Activated CD8-positive, alpha-beta memory T cell treated with anti-CD3 and anti-CD28 coated beads for 1 hour (primary cell): Measurements from ENCODE around the gene TTL.
A peak's percentile ranks its signal among the peaks of the same experiment; 100 is the strongest.

Experiments used
- DNase-seq, 2 donors: peaks; one replicate each; pipeline ENCODE4 v3.0.0-alpha.2; 2020; ENCODE audit warnings: low read depth in 1 of 2; ENCODE audit errors: extremely low read depth in 1 of 2

The TTL gene

DNA sequence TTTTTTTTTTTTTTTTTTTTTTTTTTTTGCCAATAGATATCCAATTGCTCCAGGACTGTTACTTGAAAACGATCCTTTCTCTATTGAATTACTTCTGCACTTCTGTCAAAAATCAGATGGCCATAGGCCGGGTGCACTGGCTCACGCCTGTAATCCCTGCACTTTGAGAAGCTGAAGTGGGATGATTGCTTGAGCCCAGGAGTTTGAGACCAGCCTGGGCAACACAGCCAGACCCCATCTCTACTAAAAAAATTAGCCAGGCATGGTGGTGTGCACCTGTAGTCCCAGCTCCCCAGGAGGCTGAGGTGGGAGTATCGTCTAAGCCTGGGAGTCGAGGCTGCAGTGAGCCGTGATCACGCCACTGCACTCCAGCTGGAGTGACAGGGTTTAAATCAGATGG, 98.1 kb downstream of the TTL start:
- DNase-seq, result no peak

DNA sequence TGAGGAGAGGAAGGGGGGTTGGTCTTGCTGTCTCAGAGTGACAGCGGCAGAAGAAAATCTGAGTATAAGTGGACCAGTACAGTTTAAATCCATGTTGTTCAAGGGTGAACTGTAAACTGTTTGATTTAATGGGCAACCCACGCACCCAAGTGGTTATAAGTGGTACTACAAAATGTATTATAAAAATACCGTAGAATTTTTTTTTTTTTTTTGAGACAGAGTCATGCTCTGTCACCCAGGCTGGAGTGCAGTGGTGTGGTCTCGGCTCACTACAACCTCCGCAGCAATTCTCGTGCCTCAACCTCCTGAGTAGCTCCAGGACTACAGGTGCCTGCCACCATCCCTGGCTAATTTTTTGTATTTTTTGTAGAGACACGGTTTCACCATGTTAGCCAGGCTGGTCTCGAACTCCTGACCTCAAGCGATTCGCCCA, 100.4 kb downstream of the TTL start:
- DNase-seq, result no peak

DNA sequence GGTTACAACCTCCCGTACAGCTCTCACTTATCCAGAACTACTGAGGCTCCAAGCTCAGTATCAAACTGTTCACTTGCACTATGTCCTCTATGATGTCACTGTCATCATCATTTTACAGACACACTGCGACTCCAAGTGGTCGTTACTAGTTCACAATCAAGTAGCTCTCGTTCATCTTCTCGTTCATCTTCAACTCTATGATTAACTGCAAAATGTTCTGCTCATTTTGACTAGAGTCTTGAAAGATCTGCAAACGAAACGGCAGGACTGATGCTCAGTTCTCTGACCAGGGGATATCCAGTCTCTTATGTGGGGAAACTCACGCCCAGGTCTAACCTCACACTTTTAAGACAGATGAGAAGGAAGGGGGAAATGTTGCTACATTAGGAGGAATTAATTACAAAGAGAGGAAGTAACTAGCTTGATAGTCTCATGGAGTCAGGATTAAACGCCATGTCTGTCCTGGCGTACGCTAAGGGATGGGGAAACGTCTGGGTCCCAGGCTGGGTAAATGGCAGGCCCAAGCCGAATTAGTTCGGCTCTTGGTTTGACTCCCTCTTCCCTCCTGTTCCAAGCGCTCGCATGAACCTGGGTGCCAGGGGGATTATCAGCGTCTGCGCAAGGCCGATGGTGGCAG, 101.7 kb downstream of the TTL start:
- peak in 1 of 2 donors; percentile 8 for DNase-seq

DNA sequence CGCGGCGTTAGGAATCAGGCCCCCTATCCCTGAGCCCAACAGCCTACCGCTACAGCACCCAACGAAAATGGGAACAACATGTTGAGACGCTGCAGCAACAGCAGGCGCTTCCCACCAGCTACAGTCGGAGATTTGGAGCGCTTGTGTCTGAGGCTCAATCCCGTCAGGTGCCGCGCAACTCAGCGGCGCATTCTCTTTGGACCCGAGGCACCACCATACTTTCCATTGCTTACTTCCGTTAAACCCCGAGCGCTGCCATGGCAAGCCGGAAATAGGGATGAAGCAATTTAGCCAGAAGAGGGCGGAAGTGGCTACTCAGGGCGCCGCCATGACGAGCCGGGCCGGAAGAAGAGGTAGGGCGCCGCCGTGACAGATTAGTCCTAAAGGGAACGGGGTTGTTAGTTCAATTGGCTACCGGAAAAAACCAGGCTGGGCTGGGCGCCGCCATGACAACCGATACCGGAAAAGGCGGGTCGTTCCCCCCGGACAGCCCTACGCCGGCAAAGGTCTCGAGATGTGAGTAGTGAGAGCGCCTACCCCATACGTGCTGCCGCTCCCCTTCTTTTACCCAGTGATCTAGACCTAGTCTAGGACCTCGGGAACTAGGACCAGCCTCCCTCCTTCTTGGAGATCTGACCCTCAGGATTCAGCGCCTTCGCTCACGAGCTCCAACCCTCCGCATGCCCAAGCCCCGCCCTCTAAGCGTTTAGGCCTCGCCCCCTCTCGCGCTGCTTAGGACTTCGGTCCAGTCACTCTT, 102.4 kb downstream of the TTL start, which contains the start of gene CHCHD5:
TSS of gene CHCHD5 (plus strand) at position 476 of the 757 bp plus-strand sequence. CDS start at position 515, 39 bp downstream.
- DNase-seq, result peak; percentile 81 to 85

DNA sequence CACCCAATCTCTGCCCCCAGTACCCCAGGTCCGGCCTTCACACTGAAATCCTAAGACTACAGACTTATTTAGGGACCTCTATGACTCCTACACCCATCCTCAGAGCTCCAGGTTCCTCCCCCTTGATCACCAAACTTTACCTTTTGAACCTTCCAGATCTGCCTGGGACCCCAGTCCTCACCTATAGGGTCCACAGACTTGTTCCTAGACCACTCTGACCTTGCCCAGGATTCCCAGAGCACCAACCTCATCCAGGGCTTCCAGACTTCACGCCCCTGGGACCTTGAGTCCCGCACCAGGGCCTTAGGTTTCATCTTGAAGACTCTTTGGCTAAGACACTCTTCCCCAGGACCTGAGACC, 102.9 kb downstream of the TTL start:
- DNase-seq, result no peak

DNA sequence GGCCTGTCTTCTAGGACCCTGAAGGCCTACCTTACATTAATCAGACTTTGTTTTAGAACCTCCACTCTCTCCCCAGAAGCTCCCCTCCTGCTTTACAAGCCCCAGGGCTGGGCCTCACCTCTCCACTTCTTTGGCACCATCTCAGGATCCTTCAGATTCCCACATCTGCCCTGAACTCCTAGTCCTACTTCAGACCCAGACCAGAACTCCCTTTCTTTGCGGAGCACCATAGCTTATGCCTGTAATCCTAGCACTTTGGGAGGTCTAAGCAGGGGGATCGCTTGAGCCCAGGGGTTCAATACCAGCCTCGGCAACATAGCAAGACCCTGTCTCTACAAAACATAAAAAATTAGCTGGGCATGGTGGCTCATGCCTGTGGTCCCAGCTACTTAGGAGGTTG, 103.4 kb downstream of the TTL start:
- no peak for DNase-seq

DNA sequence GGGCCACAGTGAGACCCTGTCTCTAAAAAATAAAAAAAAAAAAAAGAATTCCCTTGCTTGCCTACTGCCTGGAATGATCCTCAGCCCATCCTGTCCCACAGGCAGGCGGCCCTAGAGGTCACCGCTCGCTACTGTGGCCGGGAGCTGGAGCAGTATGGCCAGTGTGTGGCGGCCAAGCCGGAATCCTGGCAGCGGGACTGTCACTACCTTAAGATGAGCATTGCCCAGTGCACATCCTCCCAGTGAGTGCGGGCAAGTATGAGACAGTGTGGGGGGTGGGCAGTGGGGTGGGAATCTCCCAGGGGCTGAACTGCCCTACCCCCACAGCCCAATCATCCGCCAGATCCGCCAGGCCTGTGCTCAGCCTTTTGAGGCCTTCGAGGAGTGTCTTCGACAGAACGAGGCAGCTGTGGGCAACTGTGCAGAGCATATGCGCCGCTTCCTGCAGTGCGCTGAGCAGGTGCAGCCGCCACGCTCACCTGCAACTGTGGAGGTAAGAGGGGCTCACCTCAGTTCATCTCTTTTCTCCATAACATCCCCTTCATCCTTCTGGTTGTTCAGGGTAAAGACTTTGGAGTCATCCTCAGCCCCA, 104.0 kb downstream of the TTL start:
- DNase-seq, result no peak

DNA sequence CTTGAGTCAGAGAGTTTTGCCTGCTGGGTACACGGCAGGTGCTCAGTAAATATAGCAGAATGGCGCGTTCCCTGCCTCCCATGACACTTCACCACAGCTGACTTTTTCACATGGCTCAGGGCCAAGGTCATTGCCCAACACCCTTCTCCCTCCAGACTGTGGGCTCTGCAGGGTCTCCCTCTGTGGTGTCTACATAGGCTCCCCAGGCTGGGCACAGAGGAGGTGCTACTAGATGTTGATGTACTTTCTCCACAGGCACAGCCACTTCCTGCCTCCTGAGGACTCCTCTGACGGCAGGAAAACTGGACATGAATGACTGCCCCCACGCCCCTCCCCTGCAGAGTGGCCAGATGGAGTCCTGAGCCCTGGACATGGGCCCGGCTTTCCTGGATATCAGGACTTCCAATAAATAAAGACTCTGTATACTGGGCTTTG, 106.7 kb downstream of the TTL start:
- no peak for DNase-seq
